ENCODE measurements around the gene SPATA32. TPM values are rescaled to one million over a fixed set of nuclear protein-coding genes. Genes with fewer than 3 reads are reported as not detected.
A peak's percentile ranks its signal among the peaks of the same experiment; 100 is the strongest.

The SPATA32 gene
- total RNA-seq, 1 donor from 2014 or later, result not detected

DNA sequence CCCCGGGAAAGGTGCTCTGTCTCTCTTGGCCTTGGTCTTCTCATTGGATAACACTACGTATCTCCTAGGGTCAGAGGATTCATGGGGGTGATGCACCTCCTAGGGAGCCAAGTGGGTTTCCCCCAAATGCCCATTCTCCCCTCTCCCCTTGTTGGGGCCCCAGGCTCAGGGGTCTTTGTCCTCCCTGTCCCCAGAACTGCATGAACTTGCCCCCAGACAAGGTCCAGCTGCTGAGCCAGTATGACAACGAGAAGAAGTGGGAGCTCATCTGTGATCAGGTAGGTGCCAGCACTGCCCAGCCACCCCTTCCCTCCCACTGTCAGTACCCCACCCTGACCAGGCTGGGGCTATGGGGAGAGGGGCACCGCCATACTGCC lies 31.5 kb downstream of the SPATA32 start:
- DNase-seq (ENCODE audit: low read depth in 2 of 2), result no peak

- DNase-seq (ENCODE audit: low read depth in 2 of 2), result no peak
These were observed 32.0 kb downstream of the SPATA32 start for GRCh38 chr17:45229681-45230409.

DNA sequence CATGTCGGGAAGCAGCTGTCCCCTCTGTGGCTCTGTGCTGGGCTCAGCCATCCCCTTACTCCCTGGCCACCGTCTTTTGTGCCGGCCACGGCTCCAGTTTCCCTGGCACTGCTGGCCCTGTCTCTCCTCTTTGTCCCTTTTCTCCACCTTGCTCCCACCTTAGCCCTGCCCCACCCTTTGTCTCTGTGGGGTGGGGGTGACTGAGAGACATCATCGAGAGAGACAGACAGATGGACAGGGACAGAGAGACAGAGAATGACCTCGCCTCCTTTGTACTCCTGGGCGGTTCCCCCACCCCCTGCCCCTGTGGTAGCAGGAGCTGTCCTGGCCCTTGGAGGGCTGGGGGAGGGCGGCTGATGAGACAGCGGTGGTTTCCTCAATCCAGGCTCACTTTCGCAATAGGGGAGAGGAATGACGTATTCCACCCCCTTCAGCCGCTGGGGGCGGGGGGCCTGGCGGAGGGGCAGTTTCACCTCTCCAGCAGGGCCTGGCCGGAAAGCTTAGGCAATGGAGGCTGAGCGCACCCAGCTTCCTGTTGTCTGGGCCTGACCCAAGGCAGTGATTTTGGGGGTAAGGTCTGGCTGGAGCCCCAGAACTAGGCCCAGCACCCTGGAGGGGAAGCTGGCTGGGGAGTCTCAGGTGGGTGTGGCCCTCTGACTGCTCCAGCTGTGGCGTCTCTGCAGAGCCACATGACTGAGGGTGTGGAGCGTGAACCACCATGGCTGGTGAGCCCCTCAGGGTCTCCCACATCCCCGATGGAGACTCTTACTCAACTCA lies 32.9 kb downstream of the SPATA32 start:
- DNase-seq (ENCODE audit: low read depth in 2 of 2), result peak in 1 of 2 donors; percentile 39

DNA sequence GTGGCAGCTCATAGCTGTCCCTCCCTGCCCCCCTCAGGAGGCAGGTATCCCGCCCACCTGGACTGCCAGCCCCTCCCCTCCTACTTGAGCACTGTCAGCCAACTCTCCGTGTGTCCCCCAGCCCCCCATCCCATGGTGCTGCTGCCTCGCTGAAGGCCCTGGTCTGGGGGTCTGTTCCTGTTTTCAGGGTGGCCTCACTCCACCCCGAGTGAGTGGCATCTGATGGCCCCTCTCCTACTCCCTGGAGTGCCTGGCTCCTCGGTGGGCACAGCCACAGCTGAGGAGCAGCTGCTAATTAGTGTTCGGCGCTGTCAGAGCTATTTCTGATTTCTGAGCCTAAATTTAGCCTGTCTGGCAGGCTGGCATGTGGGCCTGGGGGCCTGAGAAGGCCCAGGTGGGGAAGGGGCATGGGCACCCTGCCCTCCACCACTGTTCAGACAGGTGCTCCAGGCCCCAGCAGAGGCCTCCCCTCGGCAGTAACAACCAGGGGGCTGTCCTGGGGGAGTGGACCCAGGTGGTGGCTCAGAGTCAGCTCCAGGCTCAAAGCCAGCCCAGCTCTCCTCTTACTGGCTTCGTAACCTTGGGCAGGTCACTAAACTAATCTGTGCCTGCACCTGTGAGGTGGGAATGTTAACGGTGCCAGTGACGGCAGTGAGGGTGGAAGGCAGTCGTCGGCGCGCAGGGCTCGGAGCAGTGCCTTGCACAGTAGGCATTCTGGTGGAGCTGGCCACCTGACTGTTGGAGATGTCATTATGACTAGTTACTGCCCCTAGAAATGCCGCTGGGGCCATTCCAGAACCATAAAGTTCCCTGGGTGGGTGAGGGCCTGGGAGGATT lies 33.8 kb downstream of the SPATA32 start:
- DNase-seq (ENCODE audit: low read depth in 2 of 2), result no peak

DNA sequence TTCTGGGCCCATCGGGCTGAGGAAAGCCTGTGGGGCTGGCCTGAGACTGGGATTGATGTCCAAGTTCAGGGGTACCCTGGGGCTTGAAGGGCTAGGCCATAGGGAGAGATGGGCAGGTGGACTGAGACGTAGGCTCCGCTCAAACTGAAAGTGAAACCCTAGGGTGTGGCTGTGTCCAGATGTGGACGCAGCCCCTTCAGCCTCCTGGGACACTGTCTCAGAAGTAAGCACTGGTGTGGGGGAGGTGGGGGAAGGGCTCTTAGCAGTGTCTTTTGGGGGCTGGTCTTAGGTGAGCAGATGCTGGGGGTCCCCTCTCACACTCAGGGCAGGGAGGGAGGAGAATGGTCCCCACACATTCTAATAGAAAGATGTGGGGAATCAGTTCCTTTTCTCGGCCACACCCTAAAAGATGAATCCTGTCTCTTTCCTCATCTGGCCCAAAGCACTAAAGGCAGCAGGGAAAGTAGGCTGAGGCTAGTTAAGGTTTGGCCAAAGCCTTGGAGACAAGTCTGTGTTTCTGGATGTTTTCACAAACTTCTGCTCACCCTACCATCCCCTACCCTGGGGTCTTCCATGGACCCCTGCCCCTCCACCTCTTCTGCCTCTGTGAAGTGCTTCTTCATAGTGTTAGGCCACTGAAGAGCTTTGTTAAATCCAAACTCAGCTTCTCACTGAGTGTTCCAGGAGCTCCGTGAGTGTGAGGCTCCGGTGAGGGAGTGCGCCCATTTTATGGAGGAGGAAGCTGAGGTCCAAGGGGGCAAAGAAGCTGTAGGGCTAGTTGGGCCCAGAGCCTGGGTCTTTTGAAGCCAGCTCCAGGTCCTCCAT lies 34.6 kb downstream of the SPATA32 start:
- no peak for DNase-seq (ENCODE audit: low read depth in 2 of 2)

DNA sequence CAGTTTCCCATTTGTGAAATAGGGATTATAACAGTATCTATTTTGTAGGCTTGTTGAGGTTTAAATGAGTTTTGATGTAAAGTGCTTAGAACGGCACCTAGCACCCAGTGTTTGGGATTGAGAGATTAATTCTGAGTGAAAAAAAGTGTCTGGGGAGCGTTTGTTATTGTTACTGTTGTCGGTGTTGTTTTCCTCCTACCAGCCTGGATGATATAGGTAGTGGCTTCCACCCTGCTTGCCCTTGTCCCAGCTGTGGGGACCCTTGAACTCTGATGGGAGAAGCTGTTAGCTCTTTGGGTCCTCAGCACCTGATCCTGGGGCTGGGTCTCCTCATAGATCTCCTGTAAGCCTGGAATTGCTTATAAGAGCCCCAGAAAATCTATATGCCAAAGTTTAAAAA lies 35.3 kb downstream of the SPATA32 start:
- no peak for DNase-seq (ENCODE audit: low read depth in 2 of 2)

DNA sequence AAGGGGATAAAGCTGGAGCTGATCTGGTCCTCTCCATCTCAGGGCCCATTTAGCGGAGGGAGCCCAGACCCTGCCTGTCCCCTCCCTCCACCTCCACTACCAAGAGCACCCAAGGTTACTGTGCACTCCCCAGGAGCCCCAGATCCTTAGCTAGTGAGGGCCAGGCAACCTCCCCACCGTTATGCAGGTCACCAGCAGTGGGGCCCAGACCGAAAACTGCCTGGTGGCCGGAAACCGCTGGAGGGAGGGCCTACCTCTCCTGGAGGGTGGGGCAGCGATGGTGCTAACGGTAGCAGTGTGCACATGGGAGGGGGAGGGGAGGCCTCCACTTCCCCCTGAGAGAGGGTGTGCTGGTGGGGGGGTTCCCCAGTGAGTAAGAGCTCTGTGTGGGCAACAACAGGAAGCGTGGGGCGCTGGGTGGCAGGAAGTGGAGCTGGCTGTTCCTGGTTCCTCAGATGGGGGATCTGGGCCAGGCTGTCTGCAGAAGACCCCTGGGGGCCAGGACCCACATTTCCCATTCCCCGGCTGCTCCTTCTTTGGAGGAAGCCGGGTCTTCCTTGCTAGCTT lies 35.8 kb downstream of the SPATA32 start:
- DNase-seq (ENCODE audit: low read depth in 2 of 2), result peak; percentile 42 to 56

DNA sequence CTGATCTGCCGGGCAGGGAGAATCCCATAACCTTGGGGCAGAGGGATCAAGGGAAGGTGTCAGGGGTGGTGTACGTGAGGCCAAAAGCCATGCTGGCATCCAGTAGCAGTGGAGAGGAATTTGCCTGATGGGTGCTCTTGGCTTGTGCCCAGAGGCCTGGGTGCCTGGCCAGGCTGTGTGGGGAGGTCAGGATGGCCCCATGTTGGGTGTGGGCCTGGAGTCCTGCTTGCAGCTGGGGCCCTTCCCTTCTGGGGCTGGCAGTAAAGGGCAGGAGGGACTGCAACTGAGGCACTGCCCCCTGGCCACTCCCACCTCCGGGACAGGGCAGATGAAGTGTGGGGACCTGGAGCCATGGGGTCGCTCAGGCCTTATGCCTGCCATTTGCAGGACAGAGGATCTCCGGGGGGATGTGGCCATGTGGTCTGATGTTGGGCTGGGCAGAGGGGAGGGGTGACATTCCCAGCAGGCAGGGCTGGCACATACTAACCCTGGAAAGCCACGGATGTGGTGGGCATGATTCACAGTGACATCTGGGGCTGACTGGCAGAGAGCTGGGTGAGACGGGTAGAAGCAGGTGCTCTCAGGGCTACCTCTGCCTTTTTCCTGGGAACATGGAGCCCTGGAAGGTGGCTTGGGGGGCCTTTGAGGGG lies 36.7 kb downstream of the SPATA32 start:
- DNase-seq (ENCODE audit: low read depth in 2 of 2), result no peak

DNA sequence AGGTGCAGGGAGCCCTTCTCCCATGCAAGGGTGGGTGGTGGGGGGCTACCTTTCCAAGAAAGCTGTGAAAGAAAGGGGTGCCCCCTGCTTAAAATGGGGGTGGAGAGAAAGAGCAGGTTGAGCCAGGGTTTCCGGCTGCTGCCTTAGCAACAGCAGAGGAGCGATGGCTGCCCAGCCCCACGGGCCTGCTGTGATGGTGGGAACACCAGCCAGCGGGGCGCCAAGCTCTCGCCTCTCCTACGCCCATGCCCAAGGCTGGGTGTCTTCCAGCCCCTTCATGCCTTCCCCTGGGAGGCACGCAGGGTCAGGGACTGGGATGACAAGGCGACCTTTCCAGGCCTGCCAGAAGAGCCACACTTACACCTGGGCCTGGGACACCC lies 37.2 kb downstream of the SPATA32 start:
- no peak for DNase-seq (ENCODE audit: low read depth in 2 of 2)

- no peak for DNase-seq (ENCODE audit: low read depth in 2 of 2)
These were observed 38.1 kb downstream of the SPATA32 start for GRCh38 chr17:45223539-45224528.

DNA sequence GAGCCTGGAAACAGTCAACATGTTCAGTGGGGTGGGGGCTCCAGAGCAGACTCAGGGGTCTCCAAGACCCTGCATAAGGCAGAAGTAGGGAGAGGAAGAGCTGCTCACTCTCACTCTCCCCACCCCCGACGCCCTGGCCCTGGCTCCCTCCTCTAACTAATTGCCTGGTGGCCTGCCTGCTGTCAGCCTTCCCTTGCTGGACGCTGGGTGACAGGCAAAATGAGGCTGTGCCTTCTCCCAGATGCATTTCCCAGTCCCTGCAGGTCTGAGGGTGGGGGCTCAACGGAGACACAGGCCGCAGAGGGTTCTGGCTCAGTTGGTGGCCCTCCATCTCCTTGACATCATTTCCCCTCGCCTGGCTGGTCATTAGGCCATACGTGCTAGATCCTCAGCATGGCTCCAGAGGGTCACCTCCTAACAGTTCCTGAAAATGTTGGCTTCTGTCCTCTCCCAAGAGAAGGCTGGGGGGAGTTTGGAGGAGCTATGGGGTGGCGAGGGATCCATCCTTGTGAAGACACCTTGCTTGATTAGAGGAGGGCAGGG lies 38.8 kb downstream of the SPATA32 start:
- no peak for DNase-seq (ENCODE audit: low read depth in 2 of 2)

GRCh38 chr17:45222289-45222995 lies 39.5 kb downstream of the SPATA32 start:
- no peak for DNase-seq (ENCODE audit: low read depth in 2 of 2)

DNA sequence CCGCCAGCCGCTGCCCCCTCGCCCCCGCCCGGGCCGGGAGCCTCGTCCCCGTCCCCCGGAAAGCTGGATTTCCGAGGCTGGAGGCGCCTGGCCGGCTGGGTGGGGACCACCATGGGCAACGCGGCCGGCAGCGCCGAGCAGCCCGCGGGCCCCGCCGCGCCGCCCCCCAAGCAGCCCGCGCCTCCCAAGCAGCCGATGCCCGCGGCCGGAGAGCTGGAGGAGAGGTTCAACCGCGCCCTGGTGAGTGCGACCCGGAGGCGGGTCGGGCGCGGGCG lies 39.9 kb downstream of the SPATA32 start:
- DNase-seq (ENCODE audit: low read depth in 2 of 2), result no peak

DNA sequence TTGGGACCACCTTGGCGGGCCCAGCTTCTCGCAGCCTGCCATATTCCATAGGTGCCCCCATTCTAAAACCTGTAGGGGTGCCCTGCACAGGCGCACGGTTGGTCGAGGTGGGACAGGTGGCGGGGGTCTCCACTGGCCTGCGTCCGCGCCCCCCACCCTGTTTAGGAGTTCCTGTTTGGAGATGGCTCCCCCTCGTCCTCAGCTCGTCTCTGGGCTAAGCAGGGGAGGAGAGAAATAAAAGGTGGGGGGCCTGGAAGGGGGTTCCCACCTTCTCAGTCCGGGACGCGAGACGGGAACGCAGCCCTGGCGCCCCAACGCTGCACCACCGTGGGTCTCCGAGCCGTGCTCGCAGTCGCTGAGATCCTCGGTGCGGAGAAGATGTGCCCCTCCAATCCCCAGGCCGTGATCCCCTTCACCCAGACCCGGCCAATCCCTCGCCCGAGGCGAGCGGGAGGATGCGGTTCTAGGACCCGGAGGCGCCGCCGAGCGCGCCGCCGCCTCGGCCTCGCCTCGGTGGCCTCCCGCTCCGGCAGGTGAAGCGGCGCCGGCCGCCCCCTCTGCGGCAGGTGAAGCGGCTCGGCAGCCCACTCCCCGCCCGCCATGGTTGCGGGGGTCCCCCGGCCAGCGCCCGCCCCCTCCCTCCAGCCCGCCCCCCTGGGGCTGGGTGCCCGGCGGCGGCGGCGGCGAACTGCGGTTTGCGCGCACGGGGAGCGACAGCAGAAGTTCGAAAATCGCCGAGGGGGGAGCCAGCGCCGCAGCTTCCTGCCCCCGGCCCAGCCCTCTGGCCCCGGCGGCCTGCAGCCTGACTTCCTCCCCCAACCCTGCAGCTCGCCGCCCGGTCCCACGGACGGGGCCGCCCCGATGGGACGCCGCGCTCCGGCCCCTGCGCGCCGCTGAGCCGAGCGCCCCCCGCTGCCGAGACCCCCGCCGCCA lies 40.5 kb downstream of the SPATA32 start, which contains the start of gene FMNL1:
Gene FMNL1, plus strand, starts transcription at position 805 of the 933 bp plus-strand sequence. CDS start 240 bp downstream, outside the sequence.
- DNase-seq (ENCODE audit: low read depth in 2 of 2), result peak in 1 of 2 donors; percentile 22

DNA sequence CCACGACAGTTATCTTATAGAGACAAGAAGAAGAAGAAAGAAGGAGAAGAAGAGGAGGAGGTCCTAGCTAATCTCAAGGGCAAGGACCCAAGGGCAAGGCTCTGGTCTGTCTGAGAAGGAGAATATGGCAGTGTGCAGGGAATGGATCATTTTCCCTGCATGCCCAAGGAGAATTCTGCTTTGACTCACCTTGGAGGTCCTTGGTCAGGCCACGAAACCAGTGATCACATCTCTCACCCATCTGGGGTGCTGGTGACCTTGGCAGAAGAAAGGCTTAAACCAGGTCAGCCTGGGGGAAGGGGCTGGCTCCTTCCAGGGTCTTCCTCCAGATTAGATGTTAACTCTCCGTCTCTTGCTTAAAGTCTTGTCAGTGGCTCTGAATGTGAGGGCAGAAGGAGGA lies 41.8 kb downstream of the SPATA32 start:
- no peak for DNase-seq (ENCODE audit: low read depth in 2 of 2)

GRCh38 chr17:45218895-45219661 lies 42.8 kb downstream of the SPATA32 start:
- peak; percentile 74 to 79 for DNase-seq (ENCODE audit: low read depth in 2 of 2)
